GM19035 (cell line): ENCODE results near the gene TMEM31.

Experiments
- ATAC-seq: cut with Tn5 transposase; IDR thresholded peaks from one replicate; pipeline ENCODE4 v1.9.1; 2021; ENCODE audit not compliant: unreplicated experiment

Gene TMEM31

GRCh38 chrX:103710609-103711008 lies at the start of gene TMEM31:
Gene TMEM31 (plus strand): TSS chrX:103710909. CDS start chrX:103712259, 1,350 bp downstream.
- ATAC-seq = no peak

GRCh38 chrX:103663981-103664762 lies 46.5 kb upstream of the TMEM31 start:
- no peak for ATAC-seq

- no peak for ATAC-seq
These were observed 44.3 kb upstream of the TMEM31 start for GRCh38 chrX:103666202-103667107.

- no peak for ATAC-seq
These were observed 41.0 kb upstream of the TMEM31 start for GRCh38 chrX:103669745-103670144.

GRCh38 chrX:103674531-103675454 lies 35.9 kb upstream of the TMEM31 start:
- ATAC-seq = no peak

GRCh38 chrX:103678199-103678993 lies 32.3 kb upstream of the TMEM31 start:
- no peak for ATAC-seq

GRCh38 chrX:103681443-103681842 lies 29.3 kb upstream of the TMEM31 start:
- no peak for ATAC-seq

- ATAC-seq = no peak
These were observed 25.3 kb upstream of the TMEM31 start for GRCh38 chrX:103685396-103685795.

- peak; percentile 90 for ATAC-seq
These were observed 24.3 kb upstream of the TMEM31 start, which contains the start of gene MORF4L2 for GRCh38 chrX:103686199-103687072. Gene MORF4L2 (minus strand): TSS chrX:103686699. CDS start chrX:103677027, 9,672 bp downstream.

- peak; percentile 61 for ATAC-seq
These were observed 23.5 kb upstream of the TMEM31 start for GRCh38 chrX:103687073-103687695.

- ATAC-seq = no peak
These were observed 23.0 kb upstream of the TMEM31 start for GRCh38 chrX:103687696-103688201.

- no peak for ATAC-seq
These were observed 21.8 kb upstream of the TMEM31 start for GRCh38 chrX:103688946-103689345.

- no peak for ATAC-seq
These were observed 19.6 kb upstream of the TMEM31 start for GRCh38 chrX:103691059-103691458.

GRCh38 chrX:103697687-103698086 lies 13.0 kb upstream of the TMEM31 start:
- no peak for ATAC-seq

GRCh38 chrX:103699243-103699642 lies 11.5 kb upstream of the TMEM31 start:
- ATAC-seq = no peak

- ATAC-seq = no peak
These were observed 5.8 kb upstream of the TMEM31 start for GRCh38 chrX:103704863-103705262.

- no peak for ATAC-seq
These were observed 6.3 kb downstream of the TMEM31 start for GRCh38 chrX:103716962-103717361.

- ATAC-seq = no peak
These were observed 7.4 kb downstream of the TMEM31 start for GRCh38 chrX:103718120-103718519.
